Activated gamma-delta T cell treated with anti-CD3 and anti-CD28 coated beads, Interleukin-2, amount 50 U/mL, for 16 hours (primary cell): ENCODE measurements around the gene VPREB3.

Experiments used
- DNase-seq: peaks from one replicate; pipeline ENCODE4 v3.0.0-alpha.2; 2020; ENCODE audit warnings: low read depth

Gene VPREB3, protein sequence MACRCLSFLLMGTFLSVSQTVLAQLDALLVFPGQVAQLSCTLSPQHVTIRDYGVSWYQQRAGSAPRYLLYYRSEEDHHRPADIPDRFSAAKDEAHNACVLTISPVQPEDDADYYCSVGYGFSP

DNA sequence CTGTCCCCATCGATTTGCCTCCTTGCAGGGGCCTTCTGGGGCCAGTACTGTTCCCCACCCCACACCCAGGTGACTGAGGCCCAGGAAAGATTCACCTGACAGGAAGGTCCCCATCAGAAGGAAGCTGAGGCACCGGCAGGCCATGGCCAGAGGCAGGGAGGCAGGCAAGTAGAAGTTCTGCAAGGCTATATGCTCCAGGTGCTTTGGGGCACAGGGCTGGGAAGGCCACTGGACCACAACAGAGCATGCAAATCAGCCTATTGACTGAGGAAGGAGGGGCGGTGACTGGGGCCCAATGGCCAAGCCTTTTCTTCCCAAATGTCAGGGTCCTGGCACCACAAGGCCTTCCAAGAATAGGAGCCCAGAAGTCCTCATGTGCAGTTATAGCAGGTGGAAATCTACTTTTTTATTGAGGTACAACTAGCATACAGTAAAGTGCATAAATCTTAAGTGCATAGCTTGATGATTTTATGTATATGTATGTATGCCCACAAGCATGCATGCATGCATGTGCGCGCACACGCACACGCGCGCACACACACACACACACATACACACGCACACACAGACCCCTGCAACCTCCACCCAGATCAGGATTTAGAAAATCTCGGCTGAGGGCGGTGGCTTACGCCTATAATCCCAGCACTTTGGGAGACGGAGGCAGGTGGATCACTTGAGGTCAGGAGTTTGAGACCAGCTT is at the start of gene VPREB3:
Gene VPREB3, minus strand, starts transcription at position 206 of the 700 bp plus-strand sequence. Its CDS starts 62 bp downstream, at position 144.
- no peak for DNase-seq

DNA sequence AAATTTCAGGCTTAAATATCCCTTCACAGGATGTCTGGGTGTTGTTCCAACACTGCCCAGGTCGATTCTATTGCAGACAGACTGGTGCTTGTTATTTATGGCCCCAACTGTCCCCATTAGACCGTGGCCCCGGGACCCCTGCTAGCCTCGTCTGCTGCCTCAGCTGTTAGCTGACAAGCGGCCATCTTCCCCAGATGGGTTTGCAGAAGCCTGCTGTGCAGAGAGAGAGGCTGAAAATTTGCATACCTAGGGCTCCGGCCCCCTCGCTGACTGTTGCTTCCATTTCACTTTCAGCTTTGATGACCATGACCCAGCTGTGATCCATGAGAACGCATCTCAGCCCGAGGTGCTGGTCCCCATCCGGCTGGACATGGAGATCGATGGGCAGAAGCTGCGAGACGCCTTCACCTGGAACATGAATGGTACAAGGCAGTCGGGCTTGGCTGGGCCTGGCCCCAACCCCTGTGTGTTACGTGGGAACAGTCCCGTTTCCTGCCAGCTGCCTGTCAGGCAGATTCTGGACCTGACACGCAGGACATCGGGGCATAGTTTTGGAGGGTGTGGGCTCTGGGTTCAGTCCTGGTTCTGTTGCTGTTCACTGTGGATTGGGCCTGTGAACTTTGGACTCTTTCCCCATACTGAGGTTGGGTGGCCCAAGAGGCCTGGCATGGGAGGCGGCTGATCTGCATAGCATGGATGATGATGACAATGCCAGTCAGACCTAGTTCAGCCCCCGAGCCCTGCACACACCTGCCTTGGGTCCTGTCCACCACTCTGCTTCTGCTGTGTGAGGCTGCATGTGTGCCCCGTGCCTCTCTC is 49.0 kb upstream of the VPREB3 start:
- no peak for DNase-seq

GRCh38 chr22:23801886-23802377 is 47.7 kb upstream of the VPREB3 start:
- no peak for DNase-seq

GRCh38 chr22:23801238-23801821 is 47.1 kb upstream of the VPREB3 start:
- DNase-seq = no peak

DNA sequence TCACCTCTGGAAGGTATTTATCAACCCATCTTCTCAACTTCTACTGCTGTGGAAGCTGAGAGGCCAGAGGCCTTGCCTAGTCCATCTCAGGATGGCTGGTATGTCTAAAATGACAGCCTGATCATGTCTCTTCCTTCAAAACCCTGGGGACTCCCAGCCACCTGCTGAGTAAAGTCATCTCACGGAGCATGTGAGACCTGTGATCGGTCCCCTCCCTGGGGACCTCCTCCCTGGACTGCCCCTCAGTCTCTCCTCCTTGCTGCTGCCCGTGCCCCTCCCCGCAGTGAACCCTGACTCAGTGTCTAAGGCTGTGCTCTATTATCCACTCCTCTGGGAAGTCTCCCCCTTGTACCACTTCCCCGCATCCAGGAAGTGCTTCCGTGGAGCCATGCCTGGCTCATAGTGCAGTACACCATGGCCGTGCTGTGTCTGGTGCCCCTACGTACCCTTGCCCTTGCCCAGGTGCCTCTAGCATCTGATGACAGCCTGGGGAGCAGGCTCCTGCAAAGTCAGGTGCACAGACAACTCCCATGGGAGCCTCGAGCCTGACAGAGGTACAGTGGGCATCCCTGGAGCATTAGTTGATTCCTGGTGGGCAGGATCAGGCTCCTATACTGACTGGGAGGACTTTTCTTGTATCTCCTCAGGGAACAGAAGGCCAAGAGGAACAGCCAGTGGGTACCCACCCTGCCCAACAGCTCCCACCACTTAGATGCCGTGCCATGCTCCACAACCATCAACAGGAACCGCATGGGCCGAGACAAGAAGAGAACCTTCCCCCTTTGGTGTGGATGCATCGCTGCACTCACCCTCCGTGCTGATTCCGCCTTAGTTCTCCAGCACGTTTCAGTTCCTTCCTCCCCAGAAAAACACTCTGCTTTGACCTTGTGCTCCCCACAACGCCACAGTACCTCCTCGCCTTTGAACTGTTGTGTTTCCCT is 46.3 kb upstream of the VPREB3 start:
- no peak for DNase-seq

GRCh38 chr22:23796461-23796860 is 42.2 kb upstream of the VPREB3 start:
- DNase-seq = no peak

GRCh38 chr22:23793326-23793725 is 39.1 kb upstream of the VPREB3 start:
- DNase-seq = no peak

- DNase-seq = no peak
Measured at GRCh38 chr22:23791738-23792645, 37.8 kb upstream of the VPREB3 start.

GRCh38 chr22:23790819-23791737 is 36.9 kb upstream of the VPREB3 start:
- DNase-seq = no peak

DNA sequence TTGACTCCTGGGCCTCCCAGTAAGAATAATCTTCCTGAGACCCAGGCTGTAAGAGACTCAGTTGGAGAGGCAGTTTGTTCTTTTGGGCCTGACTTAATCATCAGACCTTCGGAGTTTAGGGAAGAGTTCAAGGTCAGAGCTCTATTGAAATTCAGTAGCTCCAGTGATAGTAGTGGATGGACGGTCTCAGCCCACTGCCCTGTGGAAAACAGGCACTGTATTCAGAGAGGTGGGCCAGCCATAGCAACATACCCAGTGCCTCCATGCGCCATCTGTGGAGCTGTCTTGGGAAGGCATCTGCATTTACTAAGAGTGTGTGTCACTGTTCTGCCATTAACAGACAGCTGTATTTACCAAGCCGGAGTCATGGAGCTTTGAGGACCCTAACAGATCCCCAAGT is 35.4 kb upstream of the VPREB3 start:
- DNase-seq = no peak

- no peak for DNase-seq
Measured at GRCh38 chr22:23789121-23789520, 34.9 kb upstream of the VPREB3 start.

- DNase-seq = no peak
Measured at GRCh38 chr22:23787910-23788309, 33.7 kb upstream of the VPREB3 start.

DNA sequence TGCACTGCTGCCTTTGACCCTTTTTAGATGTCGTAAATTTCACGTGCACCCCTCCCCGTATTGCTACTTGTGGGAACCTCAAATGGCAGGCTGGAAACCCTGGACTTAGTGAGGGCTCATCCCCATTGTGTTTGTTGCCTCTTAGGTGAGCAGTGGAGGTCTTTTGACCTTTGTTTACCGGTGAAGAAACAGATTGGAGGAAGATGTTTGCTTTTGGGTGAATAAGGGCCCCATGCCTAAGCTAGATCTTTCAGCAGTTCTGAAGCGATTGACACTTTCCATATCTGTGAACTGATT is 33.3 kb upstream of the VPREB3 start:
- no peak for DNase-seq

GRCh38 chr22:23786752-23787599 is 32.8 kb upstream of the VPREB3 start, which contains the start of gene SMARCB1:
SMARCB1 (plus strand) TSS chr22:23786966; CDS start chr22:23787170, 204 bp downstream.
- DNase-seq = peak; percentile 79

GRCh38 chr22:23786261-23786710 is 32.1 kb upstream of the VPREB3 start:
- DNase-seq = no peak

DNA sequence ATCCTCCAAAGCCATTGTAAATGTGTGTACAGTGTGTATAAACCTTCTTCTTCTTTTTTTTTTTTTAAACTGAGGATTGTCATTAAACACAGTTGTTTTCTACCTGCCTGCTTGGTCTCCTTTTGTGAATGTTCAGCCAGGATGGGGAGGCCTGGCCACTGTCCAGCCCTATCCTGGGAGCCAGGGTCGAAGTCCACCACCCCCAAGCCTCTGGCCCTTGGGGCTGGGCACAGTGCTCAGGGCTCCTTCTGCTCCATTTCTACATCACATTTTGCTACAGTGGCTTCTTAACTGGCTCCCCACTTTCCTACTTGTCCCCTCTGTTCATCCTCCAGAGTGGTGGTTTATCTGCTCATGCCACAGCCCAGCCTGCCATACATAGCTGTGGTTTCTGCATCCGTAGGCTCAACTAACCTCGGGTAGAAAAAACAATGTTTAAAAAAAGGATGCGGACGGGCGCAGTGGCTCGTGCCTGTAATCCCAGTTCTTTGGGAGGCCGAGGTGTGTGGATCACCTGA is 30.0 kb upstream of the VPREB3 start:
- DNase-seq = no peak

DNA sequence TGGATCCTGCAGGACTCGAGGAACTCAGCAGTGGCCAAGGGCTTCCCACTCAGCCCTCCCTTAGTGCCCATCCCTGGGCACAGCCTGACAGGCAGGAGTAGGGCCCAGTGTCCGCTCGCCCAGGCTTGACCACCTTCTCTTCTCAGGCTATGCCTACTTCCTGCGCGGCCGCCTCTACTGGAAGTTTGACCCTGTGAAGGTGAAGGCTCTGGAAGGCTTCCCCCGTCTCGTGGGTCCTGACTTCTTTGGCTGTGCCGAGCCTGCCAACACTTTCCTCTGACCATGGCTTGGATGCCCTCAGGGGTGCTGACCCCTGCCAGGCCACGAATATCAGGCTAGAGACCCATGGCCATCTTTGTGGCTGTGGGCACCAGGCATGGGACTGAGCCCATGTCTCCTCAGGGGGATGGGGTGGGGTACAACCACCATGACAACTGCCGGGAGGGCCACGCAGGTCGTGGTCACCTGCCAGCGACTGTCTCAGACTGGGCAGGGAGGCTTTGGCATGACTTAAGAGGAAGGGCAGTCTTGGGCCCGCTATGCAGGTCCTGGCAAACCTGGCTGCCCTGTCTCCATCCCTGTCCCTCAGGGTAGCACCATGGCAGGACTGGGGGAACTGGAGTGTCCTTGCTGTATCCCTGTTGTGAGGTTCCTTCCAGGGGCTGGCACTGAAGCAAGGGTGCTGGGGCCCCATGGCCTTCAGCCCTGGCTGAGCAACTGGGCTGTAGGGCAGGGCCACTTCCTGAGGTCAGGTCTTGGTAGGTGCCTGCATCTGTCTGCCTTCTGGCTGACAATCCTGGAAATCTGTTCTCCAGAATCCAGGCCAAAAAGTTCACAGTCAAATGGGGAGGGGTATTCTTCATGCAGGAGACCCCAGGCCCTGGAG is 29.3 kb upstream of the VPREB3 start:
- no peak for DNase-seq
